ENCODE data around the gene C1QTNF3. TPM values are rescaled to one million over a fixed set of nuclear protein-coding genes. Genes with fewer than 3 reads are reported as not detected.
"Not testable (repeated sequence)": the region's sequence is repeated elsewhere in the genome, so short reads cannot be mapped to it uniquely, and the experiment has no call there.

The C1QTNF3 gene
- total RNA-seq (2014; rRNA removed; shearing (Covaris generic)): 0.21 TPM in 1 of 2 replicates, not detected in the other
- 0.17 and 0.29 TPM in 2 replicates for polyA plus RNA-seq (2015; cell fraction: cytosol; rRNA removed)
- polyA plus RNA-seq (2015; cell fraction: nucleus; rRNA removed): 1.7 and 2.5 TPM in 2 replicates

GRCh38 chr5:34043099-34043876 is at the start of gene C1QTNF3:
TSS of gene C1QTNF3 (minus strand) at chr5:34043213. CDS start at chr5:34043125, 88 bp downstream.
- DNase-seq (ENCODE audit: low read depth): no peak

- not testable (repeated sequence) for DNase-seq (ENCODE audit: low read depth)
Observed at GRCh38 chr5:34091039-34091438, 48.0 kb upstream of the C1QTNF3 start.

GRCh38 chr5:34089802-34090201 is 46.8 kb upstream of the C1QTNF3 start:
- not testable (repeated sequence) for DNase-seq (ENCODE audit: low read depth)

GRCh38 chr5:34087728-34088127 is 44.7 kb upstream of the C1QTNF3 start:
- not testable (repeated sequence) for DNase-seq (ENCODE audit: low read depth)

- DNase-seq (ENCODE audit: low read depth): not testable (repeated sequence)
Observed at GRCh38 chr5:34083898-34084297, 40.9 kb upstream of the C1QTNF3 start.

GRCh38 chr5:34079505-34079904 is 36.5 kb upstream of the C1QTNF3 start:
- not testable (repeated sequence) for DNase-seq (ENCODE audit: low read depth)

GRCh38 chr5:34077636-34078035 is 34.6 kb upstream of the C1QTNF3 start:
- not testable (repeated sequence) for DNase-seq (ENCODE audit: low read depth)

GRCh38 chr5:34076719-34077364 is 33.8 kb upstream of the C1QTNF3 start:
- DNase-seq (ENCODE audit: low read depth): not testable (repeated sequence)

GRCh38 chr5:34074472-34074871 is 31.5 kb upstream of the C1QTNF3 start:
- DNase-seq (ENCODE audit: low read depth): not testable (repeated sequence)

- DNase-seq (ENCODE audit: low read depth): not testable (repeated sequence)
Observed at GRCh38 chr5:34074071-34074470, 31.1 kb upstream of the C1QTNF3 start.

- DNase-seq (ENCODE audit: low read depth): not testable (repeated sequence)
Observed at GRCh38 chr5:34070626-34071025, 27.6 kb upstream of the C1QTNF3 start.

- no peak for DNase-seq (ENCODE audit: low read depth)
Observed at GRCh38 chr5:34064656-34065055, 21.6 kb upstream of the C1QTNF3 start.

GRCh38 chr5:34062419-34062818 is 19.4 kb upstream of the C1QTNF3 start:
- no peak for DNase-seq (ENCODE audit: low read depth)

- no peak for DNase-seq (ENCODE audit: low read depth)
Observed at GRCh38 chr5:34061993-34062392, 19.0 kb upstream of the C1QTNF3 start.

- DNase-seq (ENCODE audit: low read depth): no peak
Observed at GRCh38 chr5:34059977-34060376, 17.0 kb upstream of the C1QTNF3 start.

GRCh38 chr5:34058532-34058931 is 15.5 kb upstream of the C1QTNF3 start:
- no peak for DNase-seq (ENCODE audit: low read depth)

- DNase-seq (ENCODE audit: low read depth): no peak
Observed at GRCh38 chr5:34057569-34057968, 14.6 kb upstream of the C1QTNF3 start.

GRCh38 chr5:34057118-34057517 is 14.1 kb upstream of the C1QTNF3 start:
- DNase-seq (ENCODE audit: low read depth): no peak

- DNase-seq (ENCODE audit: low read depth): no peak
Observed at GRCh38 chr5:34055667-34056066, 12.7 kb upstream of the C1QTNF3 start.

GRCh38 chr5:34054400-34054729 is 11.4 kb upstream of the C1QTNF3 start:
- DNase-seq (ENCODE audit: low read depth): no peak

- no peak for DNase-seq (ENCODE audit: low read depth)
Observed at GRCh38 chr5:34053571-34054399, 10.8 kb upstream of the C1QTNF3 start.

- DNase-seq (ENCODE audit: low read depth): peak; percentile 49
Observed at GRCh38 chr5:34053133-34053532, 10.1 kb upstream of the C1QTNF3 start.
